SK-N-SH treated with all-trans-retinoic acid at 6 μM for 48 hours (cell line): ENCODE data around the gene FKBP6.

Experiments used
- ATAC-seq: fragments of 200-7000 bp; cut with Tn5 transposase; 3 replicates; pipeline ENCODE4 v1.9.1; 2020; ENCODE audit warnings: mild to moderate bottlenecking, moderate library complexity
- ARNTL ChIP-seq: fragments of 450-650 bp; formaldehyde crosslinking; IDR thresholded peaks from 2 replicates; pipeline ENCODE4 v1.5.0; 2020; ENCODE audit warnings: low read depth, mild to moderate bottlenecking, moderate library complexity, borderline replicate concordance
- BACH2 ChIP-seq: fragments of 250-450 bp; sonication (Bioruptor Pico); IDR thresholded peaks from 2 replicates; pipeline ENCODE4 v1.9.0; 2021; ENCODE audit warnings: mild to moderate bottlenecking, borderline replicate concordance
- CREB5 ChIP-seq: fragments of 250-450 bp; sonication (Bioruptor Pico); IDR thresholded peaks from 2 replicates; pipeline ENCODE4 v1.5.1; 2020; ENCODE audit warnings: low read depth, mild to moderate bottlenecking, moderate library complexity
- CSDC2 ChIP-seq: fragments of 250-450 bp; sonication (Bioruptor Pico); IDR thresholded peaks from 2 replicates; pipeline ENCODE4 v1.5.0; 2020; ENCODE audit warnings: mild to moderate bottlenecking, moderate library complexity
- CSRNP3 ChIP-seq: fragments of 250-450 bp; sonication (Bioruptor Pico); IDR thresholded peaks from 2 replicates; pipeline ENCODE4 v1.5.1; 2021; ENCODE audit warnings: mild to moderate bottlenecking, moderate library complexity
- ESRRG ChIP-seq: fragments of 250-450 bp; sonication (Bioruptor Pico); IDR thresholded peaks from 2 replicates; pipeline ENCODE4 v1.6.1; 2021; ENCODE audit warnings: mild to moderate bottlenecking
- GLIS3 ChIP-seq: fragments of 250-450 bp; sonication (Bioruptor Pico); IDR thresholded peaks from 2 replicates; pipeline ENCODE4 v1.5.0; 2020; ENCODE audit warnings: mild to moderate bottlenecking, moderate library complexity
- ISL1 ChIP-seq: fragments of 250-450 bp; sonication (Bioruptor Pico); IDR thresholded peaks from 2 replicates; pipeline ENCODE4 v2.1.2; 2022; ENCODE audit warnings: mild to moderate bottlenecking, moderate library complexity
- OSR1 ChIP-seq: fragments of 250-450 bp; sonication (Bioruptor Pico); IDR thresholded peaks from 2 replicates; pipeline ENCODE4 v1.8.0; 2022; ENCODE audit warnings: moderate library complexity, mild to moderate bottlenecking, inconsistent platforms
- POU6F1 ChIP-seq: fragments of 250-450 bp; sonication (Bioruptor Pico); IDR thresholded peaks from 2 replicates; pipeline ENCODE4 v1.8.0; 2021; ENCODE audit warnings: low read depth, mild to moderate bottlenecking, moderate library complexity, borderline replicate concordance
- PPARA ChIP-seq: fragments of 250-450 bp; sonication (Bioruptor Pico); IDR thresholded peaks from 2 replicates; pipeline ENCODE4 v1.5.0; 2020; ENCODE audit warnings: mild to moderate bottlenecking, borderline replicate concordance
- RARB ChIP-seq: fragments of 250-450 bp; sonication (Bioruptor Pico); IDR thresholded peaks from 2 replicates; pipeline ENCODE4 v1.8.0; 2021; ENCODE audit warnings: mild to moderate bottlenecking, moderate library complexity
- SNAI2 ChIP-seq: fragments of 250-450 bp; sonication (Bioruptor Pico); IDR thresholded peaks from 2 replicates; pipeline ENCODE4 v1.5.0; 2020; ENCODE audit warnings: mild to moderate bottlenecking, moderate library complexity
- TCF4 ChIP-seq: fragments of 250-450 bp; sonication (Bioruptor Pico); IDR thresholded peaks from 2 replicates; pipeline ENCODE4 v1.8.0; 2021; ENCODE audit warnings: mild to moderate bottlenecking, moderate library complexity, borderline replicate concordance
- TOX ChIP-seq: fragments of 250-450 bp; sonication (Bioruptor Pico); IDR thresholded peaks from 2 replicates; pipeline ENCODE4 v1.8.0; 2021; ENCODE audit warnings: mild to moderate bottlenecking, moderate library complexity, borderline replicate concordance
- TSHZ2 ChIP-seq: fragments of 250-450 bp; sonication (Bioruptor Pico); IDR thresholded peaks from 2 replicates; pipeline ENCODE4 v1.5.0; 2020; ENCODE audit warnings: mild to moderate bottlenecking, moderate library complexity
- ZC3H10 ChIP-seq: fragments of 250-450 bp; sonication (Bioruptor Pico); IDR thresholded peaks from 2 replicates; pipeline ENCODE4 v1.5.1; 2021; ENCODE audit warnings: mild to moderate bottlenecking, moderate library complexity
- ZFP3 ChIP-seq: fragments of 250-450 bp; sonication (Bioruptor Pico); IDR thresholded peaks from 2 replicates; pipeline ENCODE4 v1.5.0; 2020; ENCODE audit warnings: mild to moderate bottlenecking, moderate library complexity
- ZFP30 ChIP-seq: fragments of 450-650 bp; formaldehyde crosslinking; IDR thresholded peaks from 2 replicates; pipeline ENCODE4 v1.5.0; 2022; ENCODE audit warnings: mild to moderate bottlenecking, moderate library complexity
- ZNF565 ChIP-seq: fragments of 450-650 bp; formaldehyde crosslinking; conservative IDR thresholded peaks from 2 replicates; pipeline ENCODE4 v1.5.0; 2020; ENCODE audit warnings: low read depth, mild to moderate bottlenecking, moderate library complexity
- ZNF70 ChIP-seq: fragments of 450-650 bp; formaldehyde crosslinking; IDR thresholded peaks from 2 replicates; pipeline ENCODE4 v1.5.0; 2020; ENCODE audit warnings: mild to moderate bottlenecking, moderate library complexity
- ZNF8 ChIP-seq: fragments of 450-650 bp; formaldehyde crosslinking; IDR thresholded peaks from 2 replicates; pipeline ENCODE4 v1.5.0; 2020; ENCODE audit warnings: mild to moderate bottlenecking, moderate library complexity

FKBP6 gene

GRCh38 chr7:73312831-73313520, 15.0 kb upstream of the FKBP6 start:
- no peak for ATAC-seq
- TF ChIP-seq CREB5 (CRISPR knock-in tag) (no peak), RARB (CRISPR knock-in tag) (no peak), TOX (CRISPR knock-in tag) (no peak), ZNF565 (CRISPR knock-in tag) (no peak), ZNF8 (CRISPR knock-in tag) (no peak), TCF4 (CRISPR knock-in tag) (no peak), BACH2 (CRISPR knock-in tag) (no peak), ARNTL (CRISPR knock-in tag) (no peak), GLIS3 (no peak), PPARA (CRISPR knock-in tag) (no peak), ZC3H10 (no peak), POU6F1 (CRISPR knock-in tag) (no peak), ZNF70 (CRISPR knock-in tag) (no peak)

- TF ChIP-seq CSRNP3 (no peak), ZFP3 (CRISPR knock-in tag) (no peak), ARNTL (CRISPR knock-in tag) (no peak), ZNF565 (CRISPR knock-in tag) (no peak), CSDC2 (CRISPR knock-in tag) (no peak), BACH2 (CRISPR knock-in tag) (no peak), TOX (CRISPR knock-in tag) (no peak), RARB (CRISPR knock-in tag) (no peak), ZC3H10 (no peak), TSHZ2 (CRISPR knock-in tag) (no peak), GLIS3 (no peak), ZFP30 (no peak), ZNF8 (CRISPR knock-in tag) (no peak), OSR1 (CRISPR knock-in tag) (no peak), ISL1 (no peak), POU6F1 (CRISPR knock-in tag) (no peak), ZNF70 (CRISPR knock-in tag) (no peak), PPARA (CRISPR knock-in tag) (no peak)
- no peak for ATAC-seq
Observed at GRCh38 chr7:73313521-73313906, 14.4 kb upstream of the FKBP6 start.

GRCh38 chr7:73314271-73314670, 13.7 kb upstream of the FKBP6 start:
- ATAC-seq: no peak
- no peak for TF ChIP-seq ZNF565 (CRISPR knock-in tag)
- TF ChIP-seq TOX (CRISPR knock-in tag): no peak
- TF ChIP-seq ZFP30: no peak
- no peak for TF ChIP-seq ESRRG
- no peak for TF ChIP-seq SNAI2 (CRISPR knock-in tag)
- no peak for TF ChIP-seq CSRNP3
- no peak for TF ChIP-seq RARB (CRISPR knock-in tag)
- no peak for TF ChIP-seq TSHZ2 (CRISPR knock-in tag)
- TF ChIP-seq ZNF70 (CRISPR knock-in tag): no peak
